GM21576 (cell line): Measurements from ENCODE around the gene CXCL3.

ENCODE experiments used
- ATAC-seq: cut with Tn5 transposase; IDR thresholded peaks from one replicate; pipeline ENCODE4 v1.9.1; 2021; ENCODE audit warnings: mild to moderate bottlenecking, moderate library complexity; ENCODE audit not compliant: unreplicated experiment

CXCL3 gene

GRCh38 chr4:74056114-74056857 lies 17.8 kb upstream of the CXCL3 start:
- no peak for ATAC-seq

- ATAC-seq: no peak
Observed at GRCh38 chr4:74055498-74055897, 17.0 kb upstream of the CXCL3 start.

- no peak for ATAC-seq
Observed at GRCh38 chr4:74055096-74055495, 16.6 kb upstream of the CXCL3 start.

- no peak for ATAC-seq
Observed at GRCh38 chr4:74054483-74055047, 16.1 kb upstream of the CXCL3 start.

GRCh38 chr4:74047152-74047551 lies 8.7 kb upstream of the CXCL3 start:
- ATAC-seq: no peak

- no peak for ATAC-seq
Observed at GRCh38 chr4:74045772-74046171, 7.3 kb upstream of the CXCL3 start.

GRCh38 chr4:74045247-74045646 lies 6.8 kb upstream of the CXCL3 start:
- no peak for ATAC-seq

- no peak for ATAC-seq
Observed at GRCh38 chr4:74044677-74045076, 6.2 kb upstream of the CXCL3 start.

GRCh38 chr4:74042681-74043080 lies 4.2 kb upstream of the CXCL3 start:
- ATAC-seq: no peak

GRCh38 chr4:74041418-74041817 lies 2.9 kb upstream of the CXCL3 start:
- no peak for ATAC-seq

- ATAC-seq: no peak
Observed at GRCh38 chr4:74039315-74039763, 850 bp upstream of the CXCL3 start.

- peak; percentile 13 for ATAC-seq
Observed at GRCh38 chr4:74038086-74038424, 434 bp downstream of the CXCL3 start.

- ATAC-seq: no peak
Observed at GRCh38 chr4:74037076-74037955, 1.2 kb downstream of the CXCL3 start.

- no peak for ATAC-seq
Observed at GRCh38 chr4:74033739-74034138, 4.8 kb downstream of the CXCL3 start.

- no peak for ATAC-seq
Observed at GRCh38 chr4:74032064-74032463, 6.4 kb downstream of the CXCL3 start.

- no peak for ATAC-seq
Observed at GRCh38 chr4:74031576-74031975, 6.9 kb downstream of the CXCL3 start.

GRCh38 chr4:74030285-74030684 lies 8.2 kb downstream of the CXCL3 start:
- no peak for ATAC-seq

GRCh38 chr4:74028504-74028903 lies 10.0 kb downstream of the CXCL3 start:
- ATAC-seq: no peak

GRCh38 chr4:74023709-74024108 lies 14.8 kb downstream of the CXCL3 start:
- no peak for ATAC-seq

GRCh38 chr4:74021601-74022000 lies 16.9 kb downstream of the CXCL3 start:
- no peak for ATAC-seq

GRCh38 chr4:74018771-74019170 lies 19.7 kb downstream of the CXCL3 start:
- ATAC-seq: no peak

GRCh38 chr4:74018116-74018515 lies 20.4 kb downstream of the CXCL3 start:
- ATAC-seq: no peak
